SK-N-SH (cell line): ENCODE results near the gene KRT35. TPM values are rescaled to one million over a fixed set of nuclear protein-coding genes. Genes with fewer than 3 reads are reported as not detected.

Source experiments
- CTCF ChIA-PET: fragments of 300-600, 350-600 bp; formaldehyde crosslinking; extraction: SDS; loops from one replicate; lab custom pipeline; 2021; lab: Yijun Ruan, JAX
- POLR2A ChIA-PET: fragments of 350-600 bp; sonication (Branson Sonifier 250); formaldehyde crosslinking; extraction: SDS; loops from one replicate; lab custom pipeline; 2020; ENCODE audit warnings: antibody characterized with exemption, inconsistent platforms; lab: Yijun Ruan, JAX
- DNase-seq: peaks from one replicate; pipeline ENCODE4 v3.0.0; 2012
- H2AFZ ChIP-seq: fragments of 200-600 bp; sonication (generic); 2 replicates; pipeline ENCODE4 v1.8.1; 2016; ENCODE audit warnings: antibody characterized with exemption, mild to moderate bottlenecking, low read depth
- H3F3A ChIP-seq: fragments of 200-600 bp; sonication (generic); replicated peaks from 2 replicates; pipeline ENCODE3; 2016; ENCODE audit warnings: antibody characterized with exemption, mild to moderate bottlenecking; ENCODE audit not compliant: insufficient read depth
- H3K27ac ChIP-seq, 2 experiments: fragments of 200-500 bp in 1 of 2; fragments of 200-600 bp in 1 of 2; sonication (Bioruptor generic) in 1 of 2; sonication (generic), shearing (Covaris generic) in 1 of 2; 2 replicates each; pipeline versions ENCODE4 v1.5.1 to v1.6.1; 2014 to 2016; ENCODE audit warnings: low read depth in 2 of 2, inconsistent platforms in 1 of 2, low read length in 1 of 2, mild to moderate bottlenecking in 1 of 2, mixed read lengths in 1 of 2
- H3K27me3 ChIP-seq: fragments of 200-600 bp; sonication (generic), shearing (Covaris generic); 2 replicates; pipeline ENCODE4 v1.6.1; 2016; ENCODE audit warnings: mixed run types; ENCODE audit not compliant: insufficient read depth
- H3K36me3 ChIP-seq, 2 experiments: fragments of 200-500 bp in 1 of 2; fragments of 200-600 bp in 1 of 2; sonication (Bioruptor generic) in 1 of 2; sonication (generic) in 1 of 2; replicated peaks in 1 of 2; 2 replicates each; pipeline versions ENCODE3 to v1.5.1; 2014 to 2016; ENCODE audit warnings: low read length in 1 of 2, mild to moderate bottlenecking in 1 of 2; ENCODE audit not compliant: insufficient read depth in 2 of 2, control insufficient read depth in 1 of 2
- H3K4me1 ChIP-seq, 2 experiments: fragments of 200-500 bp in 1 of 2; fragments of 200-600 bp in 1 of 2; sonication (Bioruptor generic) in 1 of 2; sonication (generic), shearing (Covaris generic) in 1 of 2; 2 replicates each; pipeline versions ENCODE4 v1.5.1 to v1.6.1; 2014 to 2016; ENCODE audit warnings: low read depth in 1 of 2, low read length in 1 of 2, mixed run types in 1 of 2; ENCODE audit not compliant: insufficient read depth in 2 of 2, control insufficient read depth in 1 of 2
- H3K4me2 ChIP-seq: fragments of 200-600 bp; sonication (generic), shearing (Covaris generic); 2 replicates; pipeline ENCODE4 v1.6.1; 2017; ENCODE audit warnings: mixed run types
- H3K4me3 ChIP-seq, 2 experiments: fragments of 200-500 bp in 1 of 2; fragments of 200-600 bp in 1 of 2; sonication (Bioruptor generic) in 1 of 2; sonication (generic), shearing (Covaris generic) in 1 of 2; 2 replicates each; pipeline versions ENCODE4 v1.5.1 to v1.8.1; 2014 to 2016; ENCODE audit warnings: low read depth in 2 of 2, inconsistent platforms in 1 of 2, low read length in 1 of 2, mild to moderate bottlenecking in 1 of 2, mixed read lengths in 1 of 2, moderate library complexity in 1 of 2
- H3K79me2 ChIP-seq: fragments of 200-600 bp; sonication (generic); 2 replicates; pipeline ENCODE4 v1.8.1; 2017; ENCODE audit warnings: mild to moderate bottlenecking; ENCODE audit not compliant: insufficient read depth
- H3K9ac ChIP-seq: fragments of 200-600 bp; sonication (generic); 2 replicates; pipeline ENCODE4 v1.6.1; 2017; ENCODE audit warnings: mixed run types
- H3K9me2 ChIP-seq: fragments of 200-600 bp; sonication (generic); 2 replicates; pipeline ENCODE4 v1.6.1; 2017; ENCODE audit warnings: mixed run types
- H3K9me3 ChIP-seq: fragments of 200-600 bp; sonication (generic); 2 replicates; pipeline ENCODE4 v1.6.1; 2017; ENCODE audit warnings: mixed run types, mild to moderate bottlenecking, moderate library complexity
- H4K20me1 ChIP-seq: fragments of 200-600 bp; sonication (generic); 2 replicates; pipeline ENCODE4 v1.6.1; 2017; ENCODE audit warnings: mild to moderate bottlenecking, mixed run types; ENCODE audit not compliant: insufficient read depth
- ELF1 ChIP-seq: IDR thresholded peaks from 2 replicates; pipeline ENCODE4 v1.4.0; 2012
- EP300 ChIP-seq, 2 experiments: IDR thresholded peaks; 2 replicates each; pipeline versions ENCODE4 v1.4.0 to v1.6.1; 2012; ENCODE audit warnings: borderline replicate concordance in 1 of 2, low read depth in 1 of 2, low read length in 1 of 2
- FOXM1 ChIP-seq: IDR thresholded peaks from 2 replicates; pipeline ENCODE4 v1.4.0; 2012; ENCODE audit warnings: low read depth, mild to moderate bottlenecking
- GABPA ChIP-seq: IDR thresholded peaks from 2 replicates; pipeline ENCODE4 v1.4.0; 2012; ENCODE audit warnings: low read depth, mild to moderate bottlenecking
- GATA2 ChIP-seq: sonication (generic); formaldehyde crosslinking; IDR thresholded peaks from 2 replicates; pipeline ENCODE4 v1.5.0; 2020; ENCODE audit warnings: mild to moderate bottlenecking, missing genetic modification reagents
- JUND ChIP-seq: IDR thresholded peaks from 2 replicates; pipeline ENCODE4 v1.4.0; 2012
- MEF2A ChIP-seq: IDR thresholded peaks from 2 replicates; pipeline ENCODE4 v1.4.0; 2012; ENCODE audit warnings: low read depth, borderline replicate concordance
- NFIC ChIP-seq: IDR thresholded peaks from 2 replicates; pipeline ENCODE4 v1.4.0; 2012; ENCODE audit warnings: borderline replicate concordance
- POLR2AphosphoS5 ChIP-seq: IDR thresholded peaks from 2 replicates; pipeline ENCODE4 v1.6.1; 2012; ENCODE audit warnings: low read depth, low read length
- RCOR1 ChIP-seq: fragments of 150-350 bp; IDR thresholded peaks from 2 replicates; pipeline ENCODE4 v1.6.1; 2017; ENCODE audit warnings: antibody characterized with exemption, low read length
- WGBS: methylation state at CpG from one replicate; pipeline ENCODE4 v1.1.6; 2017; ENCODE audit warnings: low lambda C conversion rate; 5-methylcytosine and 5-hydroxymethylcytosine counted together
- polyA plus RNA-seq, 3 experiments: library from polyadenylated mRNA; depleted of rRNA; stranded (reverse); fragments of >200 nt; gene quantifications; 2 replicates each; pipeline ENCODE4 v1.2.3, GENCODE V29; 2012
- TF ChIP-seq, protein P1 (sequence below): IDR thresholded peaks from 2 replicates; pipeline ENCODE4; 2012
- TF ChIP-seq, protein P2 (sequence below): IDR thresholded peaks from 2 replicates; pipeline ENCODE4 v1.6.1; 2012; ENCODE audit warnings: mild to moderate bottlenecking, low read depth, low read length, moderate library complexity
- TF ChIP-seq, protein P3 (sequence below): fragments of 150-350 bp; IDR thresholded peaks from 2 replicates; pipeline ENCODE4 v1.6.1; 2016; ENCODE audit warnings: mild to moderate bottlenecking, low read depth, low read length
- TF ChIP-seq, protein P4 (sequence below): IDR thresholded peaks from 2 replicates; pipeline ENCODE4 v1.4.0; 2012; ENCODE audit warnings: low read depth, borderline replicate concordance
- TF ChIP-seq, protein P5 (sequence below): IDR thresholded peaks from 2 replicates; pipeline ENCODE4 v1.4.0; 2012; ENCODE audit warnings: low read depth, borderline replicate concordance
- TF ChIP-seq, protein P6 (sequence below): fragments of 150-350 bp; IDR thresholded peaks from 2 replicates; pipeline ENCODE4 v1.6.1; 2017; ENCODE audit warnings: antibody characterized with exemption, low read length, low read depth, borderline replicate concordance

KRT35 gene
- polyA plus RNA-seq, 1 of the 3 experiments (the other 2 are of a cell fraction): not detected

DNA sequence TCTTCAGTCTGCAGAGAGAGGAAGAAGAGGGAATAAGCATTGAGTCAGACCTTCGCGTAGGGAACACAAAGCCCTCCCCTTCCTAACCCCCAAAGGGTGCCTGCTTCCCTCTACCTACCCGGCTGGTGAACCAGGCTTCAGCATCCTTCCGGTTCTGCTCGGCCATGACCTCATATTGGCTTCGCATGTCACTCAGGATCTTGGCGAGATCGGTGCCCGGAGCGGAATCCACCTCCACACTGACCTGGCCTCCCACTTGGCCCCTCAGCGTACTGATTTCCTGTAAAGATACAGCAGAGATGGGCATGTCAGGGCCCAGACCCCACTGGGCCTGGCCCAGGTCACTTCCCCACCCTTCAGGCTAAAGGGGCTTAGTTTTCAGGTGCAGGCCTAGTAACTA, 43.3 kb upstream of the KRT35 start:
- DNase-seq: no peak
- Histone ChIP-seq H3K79me2 (no peaks in the 10 kb centered on the region), H4K20me1 (no peaks in the 10 kb centered on the region), H2AFZ (no peak overlapping the region; the same call in 1 of the 2 replicates), H3K36me3 (no peaks in the 10 kb centered on the region), H3K27ac (peak overlapping the region; percentile 45 to 86; a peak in 3 of 4 replicates), H3K4me2 (peak overlapping the region; percentile 66), H3F3A (peaks cover 7% of the 10 kb centered on the region), H3K9ac (no peak overlapping the region), H3K4me3 (no peak overlapping the region), H3K4me1 (peaks cover 47 to 62% of the 10 kb centered on the region in 2 experiments), H3K27me3 (no peaks in the 10 kb centered on the region), H3K9me2 (no peaks in the 10 kb centered on the region), H3K9me3 (no peaks in the 10 kb centered on the region)
- CTCF ChIA-PET: interaction anchor here (0.6 to 10.6 kb wide), 10 partner anchors 9 to 1073 kb away, joined by 3 to 144 read pairs (median 4); no protein-coding TSS in a partner anchor
- TF ChIP-seq, protein P1, sequence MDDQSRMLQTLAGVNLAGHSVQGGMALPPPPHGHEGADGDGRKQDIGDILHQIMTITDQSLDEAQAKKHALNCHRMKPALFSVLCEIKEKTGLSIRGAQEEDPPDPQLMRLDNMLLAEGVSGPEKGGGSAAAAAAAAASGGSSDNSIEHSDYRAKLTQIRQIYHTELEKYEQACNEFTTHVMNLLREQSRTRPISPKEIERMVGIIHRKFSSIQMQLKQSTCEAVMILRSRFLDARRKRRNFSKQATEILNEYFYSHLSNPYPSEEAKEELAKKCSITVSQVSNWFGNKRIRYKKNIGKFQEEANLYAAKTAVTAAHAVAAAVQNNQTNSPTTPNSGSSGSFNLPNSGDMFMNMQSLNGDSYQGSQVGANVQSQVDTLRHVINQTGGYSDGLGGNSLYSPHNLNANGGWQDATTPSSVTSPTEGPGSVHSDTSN: 0 out of 2 replicates have a peak, but pooled peaks have one; percentile 6
- no peak for TF ChIP-seq FOXM1
- POLR2A ChIA-PET: interaction anchor here (1.3 kb wide), 1 partner anchor 24 kb away, joined by 9 read pairs; no protein-coding TSS in a partner anchor
- WGBS: 87% methylated on average over 10 of the region's 11 CpGs

DNA sequence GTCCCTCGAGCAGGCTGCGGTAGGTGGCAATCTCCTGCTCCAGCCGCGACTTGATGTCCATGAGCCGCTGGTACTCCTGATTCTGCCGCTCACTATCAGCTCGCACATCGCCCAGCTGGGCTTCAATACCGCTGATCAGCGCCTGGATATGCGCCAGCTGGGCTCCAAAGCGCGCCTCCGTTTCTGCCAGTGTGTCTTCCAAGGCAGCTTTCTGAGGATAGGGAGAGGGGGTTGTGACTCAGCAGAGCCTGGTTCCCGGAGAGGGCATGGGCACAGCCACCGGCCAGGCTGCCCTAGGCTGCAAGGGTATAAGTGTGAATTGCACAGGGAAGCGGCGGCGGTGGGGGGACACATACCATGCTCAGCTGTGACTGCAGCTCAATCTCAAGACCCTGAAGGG, 42.8 kb upstream of the KRT35 start:
- peaks cover 42 to 61% of the 10 kb centered on the region in 2 experiments for H3K4me1 ChIP-seq
- H3K27ac ChIP-seq: peak overlapping the region; percentile 45 to 86
- H4K20me1 ChIP-seq: no peaks in the 10 kb centered on the region
- no peaks in the 10 kb centered on the region for H3K9me2 ChIP-seq
- peaks cover 2% of the 10 kb centered on the region for H3F3A ChIP-seq
- H2AFZ ChIP-seq: peak overlapping the region; percentile 45; the same call in 1 of the 2 replicates
- 42% methylated on average over 11 of the region's 19 CpGs for WGBS
- no peaks in the 10 kb centered on the region for H3K36me3 ChIP-seq
- H3K4me2 ChIP-seq: peak overlapping the region; percentile 66
- DNase-seq: peak; percentile 80
- H3K9ac ChIP-seq: peak overlapping the region; percentile 20
- H3K9me3 ChIP-seq: no peaks in the 10 kb centered on the region
- H3K27me3 ChIP-seq: no peaks in the 10 kb centered on the region
- POLR2A ChIA-PET: interaction anchor here (1.2 to 1.3 kb wide), 2 partner anchors 24 to 166 kb away, joined by 3 to 9 read pairs; no protein-coding TSS in a partner anchor
- H3K4me3 ChIP-seq: peak overlapping the region; percentile 6 to 17; a peak in 1 of 4 replicates
- CTCF ChIA-PET: interaction anchor here (0.6 to 10.6 kb wide), 11 partner anchors 9 to 1072 kb away, joined by 3 to 144 read pairs (median 4); no protein-coding TSS in a partner anchor
- no peaks in the 10 kb centered on the region for H3K79me2 ChIP-seq
- TF ChIP-seq POLR2AphosphoS5: no peak
- peak; percentile 48; the same call in 1 of the 2 replicates for TF ChIP-seq RCOR1
- TF ChIP-seq, protein P2, sequence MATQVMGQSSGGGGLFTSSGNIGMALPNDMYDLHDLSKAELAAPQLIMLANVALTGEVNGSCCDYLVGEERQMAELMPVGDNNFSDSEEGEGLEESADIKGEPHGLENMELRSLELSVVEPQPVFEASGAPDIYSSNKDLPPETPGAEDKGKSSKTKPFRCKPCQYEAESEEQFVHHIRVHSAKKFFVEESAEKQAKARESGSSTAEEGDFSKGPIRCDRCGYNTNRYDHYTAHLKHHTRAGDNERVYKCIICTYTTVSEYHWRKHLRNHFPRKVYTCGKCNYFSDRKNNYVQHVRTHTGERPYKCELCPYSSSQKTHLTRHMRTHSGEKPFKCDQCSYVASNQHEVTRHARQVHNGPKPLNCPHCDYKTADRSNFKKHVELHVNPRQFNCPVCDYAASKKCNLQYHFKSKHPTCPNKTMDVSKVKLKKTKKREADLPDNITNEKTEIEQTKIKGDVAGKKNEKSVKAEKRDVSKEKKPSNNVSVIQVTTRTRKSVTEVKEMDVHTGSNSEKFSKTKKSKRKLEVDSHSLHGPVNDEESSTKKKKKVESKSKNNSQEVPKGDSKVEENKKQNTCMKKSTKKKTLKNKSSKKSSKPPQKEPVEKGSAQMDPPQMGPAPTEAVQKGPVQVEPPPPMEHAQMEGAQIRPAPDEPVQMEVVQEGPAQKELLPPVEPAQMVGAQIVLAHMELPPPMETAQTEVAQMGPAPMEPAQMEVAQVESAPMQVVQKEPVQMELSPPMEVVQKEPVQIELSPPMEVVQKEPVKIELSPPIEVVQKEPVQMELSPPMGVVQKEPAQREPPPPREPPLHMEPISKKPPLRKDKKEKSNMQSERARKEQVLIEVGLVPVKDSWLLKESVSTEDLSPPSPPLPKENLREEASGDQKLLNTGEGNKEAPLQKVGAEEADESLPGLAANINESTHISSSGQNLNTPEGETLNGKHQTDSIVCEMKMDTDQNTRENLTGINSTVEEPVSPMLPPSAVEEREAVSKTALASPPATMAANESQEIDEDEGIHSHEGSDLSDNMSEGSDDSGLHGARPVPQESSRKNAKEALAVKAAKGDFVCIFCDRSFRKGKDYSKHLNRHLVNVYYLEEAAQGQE: no peak
- TF ChIP-seq, protein P3, sequence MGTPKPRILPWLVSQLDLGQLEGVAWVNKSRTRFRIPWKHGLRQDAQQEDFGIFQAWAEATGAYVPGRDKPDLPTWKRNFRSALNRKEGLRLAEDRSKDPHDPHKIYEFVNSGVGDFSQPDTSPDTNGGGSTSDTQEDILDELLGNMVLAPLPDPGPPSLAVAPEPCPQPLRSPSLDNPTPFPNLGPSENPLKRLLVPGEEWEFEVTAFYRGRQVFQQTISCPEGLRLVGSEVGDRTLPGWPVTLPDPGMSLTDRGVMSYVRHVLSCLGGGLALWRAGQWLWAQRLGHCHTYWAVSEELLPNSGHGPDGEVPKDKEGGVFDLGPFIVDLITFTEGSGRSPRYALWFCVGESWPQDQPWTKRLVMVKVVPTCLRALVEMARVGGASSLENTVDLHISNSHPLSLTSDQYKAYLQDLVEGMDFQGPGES: no peak
- TF ChIP-seq MEF2A: no peak
- TF ChIP-seq, protein P4, sequence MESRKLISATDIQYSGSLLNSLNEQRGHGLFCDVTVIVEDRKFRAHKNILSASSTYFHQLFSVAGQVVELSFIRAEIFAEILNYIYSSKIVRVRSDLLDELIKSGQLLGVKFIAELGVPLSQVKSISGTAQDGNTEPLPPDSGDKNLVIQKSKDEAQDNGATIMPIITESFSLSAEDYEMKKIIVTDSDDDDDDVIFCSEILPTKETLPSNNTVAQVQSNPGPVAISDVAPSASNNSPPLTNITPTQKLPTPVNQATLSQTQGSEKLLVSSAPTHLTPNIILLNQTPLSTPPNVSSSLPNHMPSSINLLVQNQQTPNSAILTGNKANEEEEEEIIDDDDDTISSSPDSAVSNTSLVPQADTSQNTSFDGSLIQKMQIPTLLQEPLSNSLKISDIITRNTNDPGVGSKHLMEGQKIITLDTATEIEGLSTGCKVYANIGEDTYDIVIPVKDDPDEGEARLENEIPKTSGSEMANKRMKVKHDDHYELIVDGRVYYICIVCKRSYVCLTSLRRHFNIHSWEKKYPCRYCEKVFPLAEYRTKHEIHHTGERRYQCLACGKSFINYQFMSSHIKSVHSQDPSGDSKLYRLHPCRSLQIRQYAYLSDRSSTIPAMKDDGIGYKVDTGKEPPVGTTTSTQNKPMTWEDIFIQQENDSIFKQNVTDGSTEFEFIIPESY: no peak
- no peak for TF ChIP-seq ELF1
- no peak for TF ChIP-seq FOXM1
- TF ChIP-seq GATA2 (CRISPR knock-in tag): peak; percentile 99
- TF ChIP-seq GABPA: no peak
- TF ChIP-seq, protein P5, sequence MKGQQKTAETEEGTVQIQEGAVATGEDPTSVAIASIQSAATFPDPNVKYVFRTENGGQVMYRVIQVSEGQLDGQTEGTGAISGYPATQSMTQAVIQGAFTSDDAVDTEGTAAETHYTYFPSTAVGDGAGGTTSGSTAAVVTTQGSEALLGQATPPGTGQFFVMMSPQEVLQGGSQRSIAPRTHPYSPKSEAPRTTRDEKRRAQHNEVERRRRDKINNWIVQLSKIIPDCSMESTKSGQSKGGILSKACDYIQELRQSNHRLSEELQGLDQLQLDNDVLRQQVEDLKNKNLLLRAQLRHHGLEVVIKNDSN: no peak
- TF ChIP-seq EP300 (IDR thresholded peaks at IDR 0.05; ENCODE audit: borderline replicate concordance in 1 of 2, low read depth in 1 of 2, low read length in 1 of 2): peak; percentile 35 to 62; a peak in 3 of 4 replicates
- peak; percentile 84 for TF ChIP-seq NFIC
- TF ChIP-seq, protein P6, sequence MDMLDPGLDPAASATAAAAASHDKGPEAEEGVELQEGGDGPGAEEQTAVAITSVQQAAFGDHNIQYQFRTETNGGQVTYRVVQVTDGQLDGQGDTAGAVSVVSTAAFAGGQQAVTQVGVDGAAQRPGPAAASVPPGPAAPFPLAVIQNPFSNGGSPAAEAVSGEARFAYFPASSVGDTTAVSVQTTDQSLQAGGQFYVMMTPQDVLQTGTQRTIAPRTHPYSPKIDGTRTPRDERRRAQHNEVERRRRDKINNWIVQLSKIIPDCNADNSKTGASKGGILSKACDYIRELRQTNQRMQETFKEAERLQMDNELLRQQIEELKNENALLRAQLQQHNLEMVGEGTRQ: no peak
- TF ChIP-seq JUND: 0 out of 2 replicates have a peak, but pooled peaks have one; percentile 12
